Lower leg skin (tissue), 4 donors: Measurements from ENCODE around the gene CHMP4A. TPM values are rescaled to one million over a fixed set of nuclear protein-coding genes. Genes with fewer than 3 reads are reported as not detected.

Source experiments
- DNase-seq, 2 donors: peaks; one replicate each; pipeline ENCODE4 v3.0.0-alpha.2; 2019; ENCODE audit warnings: low spot score in 2 of 2
- H3K4me3 ChIP-seq: fragments of 200-600 bp; sonication (generic); 2 replicates; pipeline ENCODE4 v1.5.1; 2017; ENCODE audit warnings: mild to moderate bottlenecking, low read depth; ENCODE audit not compliant: poor library complexity, severe bottlenecking
- CTCF ChIP-seq, 3 donors: fragments of 450-650 bp; IDR thresholded peaks; one replicate each; pipeline ENCODE4 v1.5.1; 2016; ENCODE audit warnings: antibody characterized with exemption in 3 of 3, mild to moderate bottlenecking in 3 of 3, moderate library complexity in 2 of 3
- POLR2A ChIP-seq, 2 donors: fragments of 450-650 bp; IDR thresholded peaks; one replicate each; pipeline ENCODE4 v1.6.1; 2016 to 2017; ENCODE audit warnings: antibody characterized with exemption in 2 of 2, mild to moderate bottlenecking in 1 of 2, moderate library complexity in 1 of 2
- whole genome bisulfite sequencing, 2 donors: methylation state at CpG; one replicate each; pipeline ENCODE4 v1.1.5; 2018; 5-methylcytosine and 5-hydroxymethylcytosine counted together
- intact Hi-C: fragments of 100-400 bp; cut with DNase I; formaldehyde crosslinking; loops from one replicate; pipeline ENCODE4 v1.15.0; 2023; ENCODE audit warnings: low total_unique reads
- total RNA-seq, 4 donors: library from RNA; depleted of rRNA; stranded (reverse); fragments of >200 nt; gene quantifications; one replicate each; pipeline ENCODE4 v1.1.0, GENCODE V29; 2016

Gene CHMP4A
- total RNA-seq, 4 donors from 2014 or later: 50.3 to 99.6 (median 68.1) TPM

DNA sequence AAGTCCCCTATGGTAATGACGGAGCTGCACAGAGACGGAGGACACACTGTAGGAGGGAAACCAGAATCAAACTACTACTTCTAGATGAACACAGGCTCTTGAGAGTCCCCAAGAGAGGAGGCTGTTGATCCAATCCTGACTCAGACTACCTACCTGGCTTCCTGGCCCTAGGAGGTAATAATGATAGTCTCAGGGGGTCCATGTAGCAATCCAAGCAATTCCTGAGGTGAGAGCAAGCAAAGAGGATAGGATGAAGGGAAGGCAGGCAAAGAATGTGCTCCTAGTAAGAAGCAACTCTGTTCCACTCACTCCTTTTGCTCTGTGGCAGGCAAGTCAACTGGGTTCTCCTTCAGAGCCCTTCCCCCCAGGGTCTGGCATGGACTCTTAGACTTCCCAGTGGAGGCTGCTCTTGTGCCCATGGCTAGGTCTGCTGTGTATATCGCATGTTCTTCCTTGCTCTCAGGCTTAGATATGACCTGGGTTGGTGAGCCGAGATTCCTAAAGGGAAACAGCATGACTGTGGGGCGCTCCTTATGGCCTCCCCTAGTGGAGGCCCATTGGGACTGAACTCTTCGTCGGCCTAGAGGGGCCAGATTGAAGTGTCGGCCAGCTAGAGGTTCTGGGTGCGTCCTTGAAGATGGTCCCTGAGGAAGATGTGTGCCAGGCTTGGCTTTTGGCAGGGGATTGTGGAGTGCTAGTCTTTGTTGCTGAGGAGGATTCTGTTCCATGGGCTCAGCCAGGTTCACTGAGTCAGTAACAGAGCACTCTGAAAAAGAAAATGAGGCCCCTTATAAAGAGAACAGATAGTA is 27.0 kb upstream of the CHMP4A start:
- DNase-seq: peak in 1 of 2 donors; percentile 83
- no peak overlapping the region for H3K4me3 ChIP-seq
- intact Hi-C loops: no loop called here
- no peak for TF ChIP-seq CTCF (IDR thresholded peaks at IDR 0.05)
- no peak for TF ChIP-seq POLR2A (IDR thresholded peaks at IDR 0.05)
- 81 to 82% methylated on average over 9 of the region's 9 CpGs for WGBS, 2 donors

- TF ChIP-seq CTCF (IDR thresholded peaks at IDR 0.05): no peak
- TF ChIP-seq POLR2A (IDR thresholded peaks at IDR 0.05): no peak
- intact Hi-C loops: no loop called here
- DNase-seq: peak in 1 of 2 donors; percentile 63
- H3K4me3 ChIP-seq: no peak overlapping the region
- WGBS, 2 donors: 86 to 90% methylated on average over 5 of the region's 5 CpGs
Measured at GRCh38 chr14:24238527-24239037, 25.3 kb upstream of the CHMP4A start.

DNA sequence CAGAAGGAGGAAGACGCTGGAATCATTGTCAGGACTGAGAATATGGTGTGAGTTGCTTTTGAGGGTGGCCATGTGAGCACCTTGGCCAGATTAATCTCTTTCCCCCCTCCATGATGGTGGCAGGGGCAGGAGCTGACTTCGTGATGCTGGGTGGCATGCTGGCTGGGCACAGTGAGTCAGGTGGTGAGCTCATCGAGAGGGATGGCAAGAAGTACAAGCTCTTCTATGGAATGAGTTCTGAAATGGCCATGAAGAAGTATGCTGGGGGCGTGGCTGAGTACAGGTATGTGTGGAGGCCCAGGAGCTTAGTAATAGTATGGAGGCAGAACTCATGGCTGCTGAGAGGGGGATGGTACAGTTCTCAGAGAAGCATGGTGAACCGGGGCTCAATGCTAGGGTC is 24.8 kb upstream of the CHMP4A start:
- H3K4me3 ChIP-seq: no peak overlapping the region
- peak in 1 of 2 donors; percentile 74 for DNase-seq
- no peak for TF ChIP-seq POLR2A (IDR thresholded peaks at IDR 0.05)
- TF ChIP-seq CTCF (IDR thresholded peaks at IDR 0.05): no peak
- intact Hi-C loops: no loop called here
- whole genome bisulfite sequencing, 2 donors: 63 to 76% methylated on average over 5 of the region's 5 CpGs

GRCh38 chr14:24237463-24237955 is 24.2 kb upstream of the CHMP4A start:
- intact Hi-C loops: no loop called here
- DNase-seq: peak in 1 of 2 donors; percentile 26
- 87 to 94% methylated on average over 2 of the region's 2 CpGs for WGBS, 2 donors
- TF ChIP-seq POLR2A (IDR thresholded peaks at IDR 0.05) (no peak), CTCF (IDR thresholded peaks at IDR 0.05) (no peak)
- H3K4me3 ChIP-seq: no peak overlapping the region

- 92 to 95% methylated on average over 6 of the region's 6 CpGs for WGBS, 2 donors
- intact Hi-C loops: no loop called here
- TF ChIP-seq CTCF (IDR thresholded peaks at IDR 0.05) (no peak), POLR2A (IDR thresholded peaks at IDR 0.05) (no peak)
- H3K4me3 ChIP-seq: no peak overlapping the region
- DNase-seq: peak in 1 of 2 donors; percentile 63
Measured at GRCh38 chr14:24236689-24237462, 23.6 kb upstream of the CHMP4A start.
